OCI-LY3 (cell line): ENCODE data around the gene HMX1.

Source experiments
- CTCF ChIP-seq: fragments of 200-600, 300-600 bp; sonication (generic); IDR thresholded peaks from 2 replicates; pipeline ENCODE4 v1.5.1; 2014; ENCODE audit warnings: antibody characterized with exemption, low read length, low read depth
- EZH2phosphoT487 ChIP-seq: fragments of 200-600 bp; shearing (Covaris generic); IDR thresholded peaks from 2 replicates; pipeline ENCODE4 v1.6.1; 2018; ENCODE audit warnings: antibody characterized with exemption, mixed run types, low read depth

GRCh38 chr4:8836664-8837171 is 34.9 kb downstream of the HMX1 start:
- TF ChIP-seq CTCF, result no peak
- no peak for TF ChIP-seq EZH2phosphoT487
